Activated T-cell treated with anti-CD3 and anti-CD28 coated beads, Interleukin-2, amount 50 U/mL, for 4 hours (primary cell): ENCODE data around the gene POMT1. TPM values are rescaled to one million over a fixed set of nuclear protein-coding genes. Genes with fewer than 3 reads are reported as not detected.

Experiments
- ATAC-seq, 2 donors: fragments of 200-7000 bp; cut with Tn5 transposase; one replicate each; pipeline ENCODE4 v1.10.0; 2021
- DNase-seq: peaks from one replicate; pipeline ENCODE4 v3.0.0-alpha.2; 2020
- H3K27me3 Mint-ChIP-seq: one replicate; pipeline ENCODE4 v1.8.0; 2021; ENCODE audit warnings: low read depth, mixed read lengths
- H3K36me3 Mint-ChIP-seq: one replicate; pipeline ENCODE4 v1.8.0; 2022; ENCODE audit warnings: mixed read lengths; ENCODE audit not compliant: insufficient read depth
- H3K4me1 Mint-ChIP-seq: one replicate; pipeline ENCODE4 v1.8.0; 2021; ENCODE audit warnings: low read depth, mixed read lengths
- H3K4me3 Mint-ChIP-seq: one replicate; pipeline ENCODE4 v1.8.0; 2021; ENCODE audit warnings: mild to moderate bottlenecking, moderate library complexity, mixed read lengths
- H3K9me3 Mint-ChIP-seq: one replicate; pipeline ENCODE4 v1.8.0; 2021; ENCODE audit warnings: mixed read lengths
- total RNA-seq, 3 donors: library from RNA; stranded (reverse); gene quantifications; one replicate each; pipeline ENCODE4 v1.2.1, GENCODE V29; 2021

Gene POMT1
- total RNA-seq, 3 donors from 2014 or later, result 14.0 to 20.0 (median 16.5) TPM

- Mint-ChIP-seq H3K27me3 (no peaks in the 10 kb centered on the region), H3K9me3 (no peaks in the 10 kb centered on the region), H3K36me3 (peaks cover 39% of the 10 kb centered on the region), H3K4me1 (peaks cover 3% of the 10 kb centered on the region), H3K4me3 (no peak overlapping the region)
- DNase-seq (no peak), ATAC-seq (no peak)
Measured at GRCh38 chr9:131482343-131483006, 20.2 kb upstream of the POMT1 start.

- Mint-ChIP-seq H3K9me3 (no peaks in the 10 kb centered on the region), H3K36me3 (peaks cover 40% of the 10 kb centered on the region), H3K4me1 (peaks cover 2% of the 10 kb centered on the region), H3K27me3 (no peaks in the 10 kb centered on the region), H3K4me3 (no peak overlapping the region)
- ATAC-seq, result no peak
- DNase-seq, result no peak
Measured at GRCh38 chr9:131483319-131484050, 19.2 kb upstream of the POMT1 start.

GRCh38 chr9:131484051-131484445 lies 18.7 kb upstream of the POMT1 start:
- peaks cover 42% of the 10 kb centered on the region for H3K36me3 Mint-ChIP-seq

GRCh38 chr9:131484560-131485185 lies 18.0 kb upstream of the POMT1 start:
- no peaks in the 10 kb centered on the region for H3K9me3 Mint-ChIP-seq
- peaks cover 43% of the 10 kb centered on the region for H3K36me3 Mint-ChIP-seq
- no peak for DNase-seq
- no peak for ATAC-seq
- H3K4me1 Mint-ChIP-seq, result peaks cover 2% of the 10 kb centered on the region
- no peak overlapping the region for H3K4me3 Mint-ChIP-seq
- H3K27me3 Mint-ChIP-seq, result no peaks in the 10 kb centered on the region

More at GRCh38 chr9:131484051-131484445, 18.7 kb upstream of the POMT1 start:
- ATAC-seq (no peak), DNase-seq (no peak)
- Mint-ChIP-seq H3K9me3 (no peaks in the 10 kb centered on the region), H3K4me1 (peaks cover 2% of the 10 kb centered on the region), H3K4me3 (no peak overlapping the region), H3K27me3 (no peaks in the 10 kb centered on the region)

GRCh38 chr9:131485206-131485605 lies 17.5 kb upstream of the POMT1 start:
- no peaks in the 10 kb centered on the region for H3K27me3 Mint-ChIP-seq

GRCh38 chr9:131485728-131486422 lies 16.8 kb upstream of the POMT1 start:
- H3K9me3 Mint-ChIP-seq, result no peaks in the 10 kb centered on the region
- H3K4me3 Mint-ChIP-seq, result no peak overlapping the region
- H3K4me1 Mint-ChIP-seq, result no peaks in the 10 kb centered on the region
- ATAC-seq (no peak), DNase-seq (no peak)
- peaks cover 55% of the 10 kb centered on the region for H3K36me3 Mint-ChIP-seq
- H3K27me3 Mint-ChIP-seq, result no peaks in the 10 kb centered on the region

More at GRCh38 chr9:131485206-131485605, 17.5 kb upstream of the POMT1 start:
- Mint-ChIP-seq H3K4me1 (no peaks in the 10 kb centered on the region), H3K4me3 (no peak overlapping the region), H3K9me3 (no peaks in the 10 kb centered on the region), H3K36me3 (peaks cover 48% of the 10 kb centered on the region)
- DNase-seq, result no peak
- ATAC-seq, result no peak

- no peaks in the 10 kb centered on the region for H3K9me3 Mint-ChIP-seq
- DNase-seq (no peak), ATAC-seq (no peak)
- H3K4me1 Mint-ChIP-seq, result no peaks in the 10 kb centered on the region
- H3K36me3 Mint-ChIP-seq, result peaks cover 61% of the 10 kb centered on the region
- H3K4me3 Mint-ChIP-seq, result no peak overlapping the region
- no peaks in the 10 kb centered on the region for H3K27me3 Mint-ChIP-seq
Measured at GRCh38 chr9:131487001-131487400, 15.7 kb upstream of the POMT1 start.

GRCh38 chr9:131487621-131488031 lies 15.1 kb upstream of the POMT1 start:
- no peak overlapping the region for H3K4me3 Mint-ChIP-seq
- no peak for ATAC-seq

GRCh38 chr9:131490514-131490913 lies 12.2 kb upstream of the POMT1 start:
- no peaks in the 10 kb centered on the region for H3K4me1 Mint-ChIP-seq
- H3K9me3 Mint-ChIP-seq, result no peaks in the 10 kb centered on the region
- no peak for ATAC-seq
- DNase-seq, result no peak
- no peaks in the 10 kb centered on the region for H3K27me3 Mint-ChIP-seq
- peaks cover 68% of the 10 kb centered on the region for H3K36me3 Mint-ChIP-seq
- no peak overlapping the region for H3K4me3 Mint-ChIP-seq

More at GRCh38 chr9:131487621-131488031, 15.1 kb upstream of the POMT1 start:
- no peaks in the 10 kb centered on the region for H3K27me3 Mint-ChIP-seq
- peaks cover 59% of the 10 kb centered on the region for H3K36me3 Mint-ChIP-seq
- H3K9me3 Mint-ChIP-seq, result no peaks in the 10 kb centered on the region
- no peak for DNase-seq
- no peaks in the 10 kb centered on the region for H3K4me1 Mint-ChIP-seq

- Mint-ChIP-seq H3K4me3 (no peak overlapping the region), H3K27me3 (no peaks in the 10 kb centered on the region), H3K9me3 (no peaks in the 10 kb centered on the region), H3K36me3 (peaks cover 67% of the 10 kb centered on the region), H3K4me1 (no peaks in the 10 kb centered on the region)
- DNase-seq (no peak), ATAC-seq (no peak)
Measured at GRCh38 chr9:131491001-131491710, 11.6 kb upstream of the POMT1 start.

GRCh38 chr9:131492070-131492469 lies 10.6 kb upstream of the POMT1 start:
- DNase-seq, result no peak
- H3K36me3 Mint-ChIP-seq, result peaks cover 64% of the 10 kb centered on the region

GRCh38 chr9:131494296-131494870 lies 8.3 kb upstream of the POMT1 start:
- Mint-ChIP-seq H3K9me3 (no peaks in the 10 kb centered on the region), H3K4me1 (peaks cover 17% of the 10 kb centered on the region), H3K4me3 (no peak overlapping the region), H3K36me3 (peaks cover 59% of the 10 kb centered on the region), H3K27me3 (no peaks in the 10 kb centered on the region)
- no peak for DNase-seq
- no peak for ATAC-seq

More at GRCh38 chr9:131492070-131492469, 10.6 kb upstream of the POMT1 start:
- H3K9me3 Mint-ChIP-seq, result no peaks in the 10 kb centered on the region
- ATAC-seq, result no peak
- H3K27me3 Mint-ChIP-seq, result no peaks in the 10 kb centered on the region
- no peak overlapping the region for H3K4me3 Mint-ChIP-seq
- H3K4me1 Mint-ChIP-seq, result no peaks in the 10 kb centered on the region

- DNase-seq, result no peak
- no peak overlapping the region for H3K4me3 Mint-ChIP-seq
- peaks cover 45% of the 10 kb centered on the region for H3K36me3 Mint-ChIP-seq
- H3K9me3 Mint-ChIP-seq, result no peaks in the 10 kb centered on the region
- no peak for ATAC-seq
- H3K4me1 Mint-ChIP-seq, result peaks cover 30% of the 10 kb centered on the region
- no peaks in the 10 kb centered on the region for H3K27me3 Mint-ChIP-seq
Measured at GRCh38 chr9:131495785-131496184, 6.9 kb upstream of the POMT1 start.
